ENCODE results near the gene DNAJC13. TPM values are rescaled to one million over a fixed set of nuclear protein-coding genes. Genes with fewer than 3 reads are reported as not detected.

The DNAJC13 gene
- total and polyA plus RNA-seq, 2 of the 8 experiments (the other 6 are each of a cell fraction or from before 2014, with no cell fraction given): 7.9 to 28.8 TPM

DNA sequence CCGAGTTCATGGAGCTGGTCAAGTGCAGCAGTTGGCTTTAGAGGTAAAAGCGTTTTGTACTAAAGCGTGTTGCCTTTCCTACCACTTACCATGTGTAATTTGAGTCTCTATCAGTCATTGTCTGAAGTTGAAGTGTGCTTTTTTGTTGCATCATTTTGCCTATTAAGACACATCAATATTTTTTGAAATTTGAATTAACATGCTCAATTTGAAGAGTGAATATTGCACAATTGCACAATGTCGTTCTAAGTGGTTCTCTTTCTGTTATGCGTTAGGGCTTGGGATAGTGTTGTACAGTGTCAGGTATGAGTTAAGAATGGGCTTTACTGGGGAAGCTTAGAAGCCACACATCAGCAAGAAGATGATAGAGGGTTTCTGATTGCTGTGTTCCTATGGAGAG is 95.8 kb downstream of the DNAJC13 start (continued):
- TF ChIP-seq TAF7 (optimal IDR thresholded peaks at IDR 0.05; ENCODE audit: borderline replicate concordance, low read depth, low read length) (no peak), POLR2AphosphoS5 (IDR thresholded peaks at IDR 0.05; ENCODE audit: low read depth, low read length) (no peak)
